Gastrocnemius medialis (tissue), 4 donors: Measurements from ENCODE around the gene ACADL.

Source experiments
- POLR2A ChIP-seq, 2 donors: fragments of 450-650 bp; IDR thresholded peaks; one replicate each; pipeline ENCODE4 v1.6.1; 2017; ENCODE audit warnings: antibody characterized with exemption in 2 of 2, mild to moderate bottlenecking in 2 of 2, moderate library complexity in 2 of 2
- TF ChIP-seq, protein P1 (sequence below), 5 experiments: fragments of 450-650 bp in 3 of 5; fragments of 200-600 bp in 2 of 5; sonication (generic) in 2 of 5; IDR thresholded peaks in 4 of 5; conservative IDR thresholded peaks in 1 of 5; 1 replicate in 4 of 5; 2 replicates in 1 of 5; pipeline ENCODE4 v1.5.1; 2016 to 2019; ENCODE audit warnings: antibody characterized with exemption in 5 of 5, mild to moderate bottlenecking in 3 of 5, moderate library complexity in 3 of 5

DNA sequence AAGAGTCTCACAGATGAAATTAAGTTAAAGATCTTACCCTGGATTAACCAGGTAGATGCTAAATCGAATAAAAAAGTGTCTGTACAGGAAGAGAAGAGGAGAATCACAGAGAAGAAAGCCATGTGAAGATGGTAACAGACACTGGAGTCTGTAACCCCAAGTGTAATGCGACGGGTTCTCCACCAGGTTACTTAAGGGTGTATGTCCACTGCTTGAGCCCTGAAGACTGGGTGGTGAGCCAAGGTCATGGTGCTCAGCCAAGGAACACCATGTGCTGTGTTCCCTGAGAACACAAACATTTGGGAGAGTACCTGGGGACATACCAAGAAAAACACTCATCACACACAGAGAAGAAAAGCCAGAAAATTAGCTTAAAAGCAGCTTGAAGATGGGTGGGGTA, 8.2 kb upstream of the ACADL start:
- TF ChIP-seq, protein P1, sequence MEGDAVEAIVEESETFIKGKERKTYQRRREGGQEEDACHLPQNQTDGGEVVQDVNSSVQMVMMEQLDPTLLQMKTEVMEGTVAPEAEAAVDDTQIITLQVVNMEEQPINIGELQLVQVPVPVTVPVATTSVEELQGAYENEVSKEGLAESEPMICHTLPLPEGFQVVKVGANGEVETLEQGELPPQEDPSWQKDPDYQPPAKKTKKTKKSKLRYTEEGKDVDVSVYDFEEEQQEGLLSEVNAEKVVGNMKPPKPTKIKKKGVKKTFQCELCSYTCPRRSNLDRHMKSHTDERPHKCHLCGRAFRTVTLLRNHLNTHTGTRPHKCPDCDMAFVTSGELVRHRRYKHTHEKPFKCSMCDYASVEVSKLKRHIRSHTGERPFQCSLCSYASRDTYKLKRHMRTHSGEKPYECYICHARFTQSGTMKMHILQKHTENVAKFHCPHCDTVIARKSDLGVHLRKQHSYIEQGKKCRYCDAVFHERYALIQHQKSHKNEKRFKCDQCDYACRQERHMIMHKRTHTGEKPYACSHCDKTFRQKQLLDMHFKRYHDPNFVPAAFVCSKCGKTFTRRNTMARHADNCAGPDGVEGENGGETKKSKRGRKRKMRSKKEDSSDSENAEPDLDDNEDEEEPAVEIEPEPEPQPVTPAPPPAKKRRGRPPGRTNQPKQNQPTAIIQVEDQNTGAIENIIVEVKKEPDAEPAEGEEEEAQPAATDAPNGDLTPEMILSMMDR (IDR thresholded peaks at IDR 0.05 in 4 of 5, conservative IDR thresholded peaks at IDR 0.05 in 1 of 5), result no peak
- TF ChIP-seq POLR2A (IDR thresholded peaks at IDR 0.05), result no peak
